ENCODE results near the gene VSIG4. TPM values are rescaled to one million over a fixed set of nuclear protein-coding genes. Genes with fewer than 3 reads are reported as not detected.

Gene VSIG4
- total RNA-seq, 4 donors from 2014 or later: 22.3 to 253 (median 97.0) TPM

GRCh38 chrX:66024092-66024467 lies 15.8 kb downstream of the VSIG4 start:
- H3K4me1 ChIP-seq: no peaks in the 10 kb centered on the region
- 45 to 60% methylated on average over 1 of the region's 1 CpG for WGBS, 2 donors (ENCODE audit: low coverage in 1 of 2)
- H3K27me3 ChIP-seq: no peaks in the 10 kb centered on the region
- no peak for ATAC-seq
- H3K36me3 ChIP-seq: no peaks in the 10 kb centered on the region
- no peaks in the 10 kb centered on the region for H3K9me3 ChIP-seq
- H3K27ac ChIP-seq: no peak overlapping the region
- H3K4me3 ChIP-seq: no peak overlapping the region
- TF ChIP-seq POLR2AphosphoS5 (IDR thresholded peaks at IDR 0.05) (no peak), POLR2A (IDR thresholded peaks at IDR 0.05) (no peak), CTCF (IDR thresholded peaks at IDR 0.05) (no peak), EP300 (IDR thresholded peaks at IDR 0.05) (no peak)

- 71 to 100% methylated on average over 1 to 3 of the region's 5 CpGs for WGBS, 2 donors (ENCODE audit: low coverage in 1 of 2)
- Histone ChIP-seq H3K9me3 (no peaks in the 10 kb centered on the region), H3K27me3 (no peaks in the 10 kb centered on the region)
These were observed 16.3 kb downstream of the VSIG4 start for GRCh38 chrX:66023385-66024091.

GRCh38 chrX:66022632-66023384 lies 17.1 kb downstream of the VSIG4 start:
- 29 to 60% methylated on average over 1 to 3 of the region's 5 CpGs for WGBS, 2 donors (ENCODE audit: low coverage in 1 of 2)
- Histone ChIP-seq H3K9me3 (no peaks in the 10 kb centered on the region), H3K27me3 (no peaks in the 10 kb centered on the region), H3K4me3 (no peak overlapping the region), H3K27ac (no peak overlapping the region), H3K36me3 (no peaks in the 10 kb centered on the region), H3K4me1 (no peaks in the 10 kb centered on the region)
- TF ChIP-seq POLR2A (IDR thresholded peaks at IDR 0.05): no peak
- TF ChIP-seq POLR2AphosphoS5 (IDR thresholded peaks at IDR 0.05): no peak
- no peak for TF ChIP-seq EP300 (IDR thresholded peaks at IDR 0.05)
- TF ChIP-seq CTCF (IDR thresholded peaks at IDR 0.05): no peak
- no peak for ATAC-seq

More at GRCh38 chrX:66023385-66024091, 16.3 kb downstream of the VSIG4 start:
- no peak overlapping the region for H3K4me3 ChIP-seq
- H3K27ac ChIP-seq: no peak overlapping the region
- TF ChIP-seq CTCF (IDR thresholded peaks at IDR 0.05): no peak
- no peak for TF ChIP-seq POLR2A (IDR thresholded peaks at IDR 0.05)
- no peak for TF ChIP-seq EP300 (IDR thresholded peaks at IDR 0.05)
- TF ChIP-seq POLR2AphosphoS5 (IDR thresholded peaks at IDR 0.05): no peak
- H3K4me1 ChIP-seq: no peaks in the 10 kb centered on the region
- ATAC-seq: no peak
- H3K36me3 ChIP-seq: no peaks in the 10 kb centered on the region

GRCh38 chrX:66021765-66022631 lies 17.9 kb downstream of the VSIG4 start:
- TF ChIP-seq POLR2A (IDR thresholded peaks at IDR 0.05) (no peak), EP300 (IDR thresholded peaks at IDR 0.05) (no peak), POLR2AphosphoS5 (IDR thresholded peaks at IDR 0.05) (no peak), CTCF (IDR thresholded peaks at IDR 0.05) (no peak)
- H3K36me3 ChIP-seq: no peaks in the 10 kb centered on the region
- H3K4me1 ChIP-seq: no peaks in the 10 kb centered on the region
- no peaks in the 10 kb centered on the region for H3K9me3 ChIP-seq
- H3K27me3 ChIP-seq: no peaks in the 10 kb centered on the region
- 33 to 75% methylated on average over 1 to 4 of the region's 9 CpGs for WGBS, 2 donors (ENCODE audit: low coverage in 1 of 2)
- no peak overlapping the region for H3K4me3 ChIP-seq
- no peak for ATAC-seq
- no peak overlapping the region for H3K27ac ChIP-seq

Measured in gastroesophageal sphincter (tissue), 4 donors.